ENCODE measurements around the gene NOL9. TPM values are rescaled to one million over a fixed set of nuclear protein-coding genes. Genes with fewer than 3 reads are reported as not detected.

Gene NOL9
- total and polyA plus RNA-seq, 9 of the 15 experiments (the other 6 are each of a cell fraction or from before 2014, with no cell fraction given) = 5.6 to 76.5 (median 47.3) TPM

GRCh38 chr1:6486433-6487011, 67.8 kb downstream of the NOL9 start (continued):
- TF ChIP-seq ATF1 (CRISPR knock-in tag; IDR thresholded peaks at IDR 0.05) (no peak), ATF1 (tag; IDR thresholded peaks at IDR 0.05) (peak; percentile 26; the same call in 1 of the 2 replicates), MNT (conservative IDR thresholded peaks at IDR 0.05) (peak in 1 of 2 experiments; percentile 55; a peak in 1 of 4 replicates), RCOR1 (IDR thresholded peaks at IDR 0.05; ENCODE audit: borderline replicate concordance in 1 of 2, low read depth in 2 of 2, low read length in 2 of 2) (peak in 1 of 2 experiments; percentile 38; a peak in 1 of 4 replicates), CTCFL (IDR thresholded peaks at IDR 0.05; ENCODE audit: borderline replicate concordance, insufficient read depth, low read depth, low read length, poor library complexity, severe bottlenecking) (peak; percentile 90), ZNF263 (CRISPR knock-in tag; IDR thresholded peaks at IDR 0.05; ENCODE audit: borderline replicate concordance) (no peak), RB1 (IDR thresholded peaks at IDR 0.05; ENCODE audit: low read depth) (peak; percentile 69; the same call in 1 of the 2 replicates), ZBTB12 (CRISPR knock-in tag; IDR thresholded peaks at IDR 0.05) (no peak), MYNN (IDR thresholded peaks at IDR 0.05) (peak; percentile 79; the same call in 1 of the 2 replicates), MYNN (CRISPR knock-in tag; IDR thresholded peaks at IDR 0.05) (no peak), ELF2 (CRISPR knock-in tag; IDR thresholded peaks at IDR 0.05) (no peak), RFX7 (CRISPR knock-in tag; IDR thresholded peaks at IDR 0.05) (no peak), HOXB6 (CRISPR knock-in tag; IDR thresholded peaks at IDR 0.05; ENCODE audit: borderline replicate concordance) (no peak), MTA3 (IDR thresholded peaks at IDR 0.05; ENCODE audit: borderline replicate concordance) (peak; percentile 53; the same call in 1 of the 2 replicates), UBTF (IDR thresholded peaks at IDR 0.05; ENCODE audit: borderline replicate concordance in 1 of 2, low read depth in 2 of 2, low read length in 2 of 2) (peak; percentile 67 to 71; a peak in 2 of 4 replicates), ZNF133 (CRISPR knock-in tag; IDR thresholded peaks at IDR 0.05) (no peak), MXI1 (IDR thresholded peaks at IDR 0.05; ENCODE audit: low read depth, low read length) (no peak), SMC3 (conservative IDR thresholded peaks at IDR 0.05; ENCODE audit: insufficient read depth, low read depth, low read length) (peak; percentile 89)
